HFFc6 (cell line): ENCODE measurements around the gene LIMA1. TPM values are rescaled to one million over a fixed set of nuclear protein-coding genes. Genes with fewer than 3 reads are reported as not detected.

Source experiments
- DNase-seq: peaks from one replicate; pipeline ENCODE4 v3.0.0-alpha.2; 2018
- H3K27ac Mint-ChIP-seq: 2 replicates; pipeline ENCODE4 v1.8.0; 2020; ENCODE audit warnings: mild to moderate bottlenecking, mixed read lengths
- H3K27me3 Mint-ChIP-seq: 2 replicates; pipeline ENCODE4 v1.8.0; 2021; ENCODE audit warnings: mild to moderate bottlenecking, moderate library complexity, mixed read lengths; ENCODE audit not compliant: insufficient read depth
- H3K36me3 Mint-ChIP-seq: 2 replicates; pipeline ENCODE4 v1.8.0; 2021; ENCODE audit warnings: low read depth, mixed read lengths
- H3K4me1 Mint-ChIP-seq: 2 replicates; pipeline ENCODE4 v1.8.0; 2020; ENCODE audit warnings: low read depth, mixed read lengths
- H3K4me3 Mint-ChIP-seq: 2 replicates; pipeline ENCODE4 v1.8.0; 2020; ENCODE audit warnings: mild to moderate bottlenecking, moderate library complexity, mixed read lengths
- H3K9me3 Mint-ChIP-seq: 2 replicates; pipeline ENCODE4 v1.8.0; 2020; ENCODE audit warnings: mild to moderate bottlenecking, mixed read lengths
- total RNA-seq, 6 experiments: library from RNA; stranded (reverse); fragmentation: NEBNext Ultra II Directional; extraction: Animal tissue kit (Norgen Biotek cat#: 25700); gene quantifications; 2 replicates in 1 of 6; 3 replicates in 5 of 6; pipeline ENCODE4 v1.2.3, GENCODE V29; 2021
- TF ChIP-seq, protein P1 (sequence below): fragments of 200-600 bp; sonication (generic); IDR thresholded peaks from 2 replicates; pipeline ENCODE4 v1.5.0; 2021; ENCODE audit warnings: antibody characterized with exemption, mild to moderate bottlenecking

LIMA1 gene
- total RNA-seq, 6 experiments from 2014 or later, result 259 to 335 (median 298) TPM

DNA sequence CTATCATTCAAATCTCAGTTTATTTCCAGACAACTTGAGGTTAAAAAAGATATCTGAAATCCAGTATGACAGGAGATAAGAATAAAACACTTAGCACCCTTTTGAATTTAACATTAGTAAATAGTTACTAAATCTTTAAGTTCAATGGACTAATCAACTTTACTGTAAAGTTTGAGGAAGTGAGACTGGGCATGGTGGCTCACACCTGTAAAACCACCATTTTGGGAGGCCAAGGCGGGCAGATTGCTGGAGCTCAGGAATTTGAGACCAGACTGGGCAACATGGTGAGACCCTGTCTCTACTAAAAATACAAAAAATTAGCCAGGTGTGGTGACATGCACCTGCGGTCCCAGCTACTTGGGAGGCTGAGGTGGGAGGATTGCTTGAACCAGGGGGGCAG is 75.9 kb downstream of the LIMA1 start:
- DNase-seq, result no peak
- no peak overlapping the region for H3K4me3 Mint-ChIP-seq
- TF ChIP-seq, protein P1, sequence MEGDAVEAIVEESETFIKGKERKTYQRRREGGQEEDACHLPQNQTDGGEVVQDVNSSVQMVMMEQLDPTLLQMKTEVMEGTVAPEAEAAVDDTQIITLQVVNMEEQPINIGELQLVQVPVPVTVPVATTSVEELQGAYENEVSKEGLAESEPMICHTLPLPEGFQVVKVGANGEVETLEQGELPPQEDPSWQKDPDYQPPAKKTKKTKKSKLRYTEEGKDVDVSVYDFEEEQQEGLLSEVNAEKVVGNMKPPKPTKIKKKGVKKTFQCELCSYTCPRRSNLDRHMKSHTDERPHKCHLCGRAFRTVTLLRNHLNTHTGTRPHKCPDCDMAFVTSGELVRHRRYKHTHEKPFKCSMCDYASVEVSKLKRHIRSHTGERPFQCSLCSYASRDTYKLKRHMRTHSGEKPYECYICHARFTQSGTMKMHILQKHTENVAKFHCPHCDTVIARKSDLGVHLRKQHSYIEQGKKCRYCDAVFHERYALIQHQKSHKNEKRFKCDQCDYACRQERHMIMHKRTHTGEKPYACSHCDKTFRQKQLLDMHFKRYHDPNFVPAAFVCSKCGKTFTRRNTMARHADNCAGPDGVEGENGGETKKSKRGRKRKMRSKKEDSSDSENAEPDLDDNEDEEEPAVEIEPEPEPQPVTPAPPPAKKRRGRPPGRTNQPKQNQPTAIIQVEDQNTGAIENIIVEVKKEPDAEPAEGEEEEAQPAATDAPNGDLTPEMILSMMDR, result no peak
- H3K4me1 Mint-ChIP-seq, result peaks cover 54% of the 10 kb centered on the region
- peak overlapping the region; percentile 53; the same call in 1 of the 2 replicates for H3K27ac Mint-ChIP-seq
- peaks cover 37% of the 10 kb centered on the region for H3K36me3 Mint-ChIP-seq
- peaks cover 2% of the 10 kb centered on the region for H3K27me3 Mint-ChIP-seq
- no peaks in the 10 kb centered on the region for H3K9me3 Mint-ChIP-seq

DNA sequence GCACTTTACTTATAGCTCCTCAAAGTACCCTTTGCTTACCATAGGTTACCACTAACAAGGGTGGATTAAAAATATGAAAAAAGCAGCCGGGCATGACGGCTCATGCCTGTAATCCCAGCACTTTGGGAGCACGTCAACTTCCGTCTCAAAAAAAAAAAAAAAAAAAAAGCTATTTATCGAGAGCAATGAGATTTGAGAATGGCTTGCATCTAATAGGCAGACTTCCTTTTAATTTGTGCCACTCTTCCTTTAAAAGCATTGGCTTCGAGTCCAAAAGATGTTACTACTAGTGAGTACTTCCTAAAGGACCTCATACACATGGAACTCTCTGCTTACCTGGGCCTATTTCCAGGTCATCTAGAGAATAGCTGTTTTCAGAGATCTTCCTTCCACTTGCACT is 77.7 kb downstream of the LIMA1 start:
- Mint-ChIP-seq H3K9me3 (no peaks in the 10 kb centered on the region), H3K4me3 (no peak overlapping the region), H3K4me1 (peaks cover 58% of the 10 kb centered on the region), H3K27ac (peak overlapping the region; percentile 55), H3K27me3 (peaks cover 2% of the 10 kb centered on the region), H3K36me3 (peaks cover 43% of the 10 kb centered on the region)
- TF ChIP-seq, protein P1, result no peak
- no peak for DNase-seq

DNA sequence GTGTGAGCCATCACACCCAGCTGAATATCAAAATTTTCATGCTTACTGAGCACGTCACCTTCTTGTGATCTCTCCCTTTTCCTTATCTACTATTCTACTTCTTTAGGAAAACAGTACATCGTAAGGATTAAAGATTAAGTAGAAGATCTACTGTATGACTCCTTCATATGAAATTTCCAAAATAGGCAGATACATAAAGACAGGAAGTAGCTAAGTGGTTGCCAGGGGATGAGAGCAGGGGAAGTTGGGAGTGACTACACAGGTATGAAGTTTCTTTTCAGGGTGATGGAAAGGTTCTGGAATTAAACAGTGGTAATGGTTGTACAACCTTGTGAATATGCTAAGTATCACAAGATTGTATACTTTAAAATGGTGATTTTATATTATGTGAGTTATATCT is 79.6 kb downstream of the LIMA1 start:
- Mint-ChIP-seq H3K4me3 (peak overlapping the region; percentile 77; the same call in 1 of the 2 replicates), H3K27me3 (peaks cover 2% of the 10 kb centered on the region), H3K36me3 (peaks cover 55% of the 10 kb centered on the region), H3K9me3 (no peaks in the 10 kb centered on the region; the same call in 1 of the 2 replicates), H3K27ac (peak overlapping the region; percentile 93), H3K4me1 (peaks cover 67% of the 10 kb centered on the region)
- DNase-seq, result no peak
- TF ChIP-seq, protein P1, result no peak

DNA sequence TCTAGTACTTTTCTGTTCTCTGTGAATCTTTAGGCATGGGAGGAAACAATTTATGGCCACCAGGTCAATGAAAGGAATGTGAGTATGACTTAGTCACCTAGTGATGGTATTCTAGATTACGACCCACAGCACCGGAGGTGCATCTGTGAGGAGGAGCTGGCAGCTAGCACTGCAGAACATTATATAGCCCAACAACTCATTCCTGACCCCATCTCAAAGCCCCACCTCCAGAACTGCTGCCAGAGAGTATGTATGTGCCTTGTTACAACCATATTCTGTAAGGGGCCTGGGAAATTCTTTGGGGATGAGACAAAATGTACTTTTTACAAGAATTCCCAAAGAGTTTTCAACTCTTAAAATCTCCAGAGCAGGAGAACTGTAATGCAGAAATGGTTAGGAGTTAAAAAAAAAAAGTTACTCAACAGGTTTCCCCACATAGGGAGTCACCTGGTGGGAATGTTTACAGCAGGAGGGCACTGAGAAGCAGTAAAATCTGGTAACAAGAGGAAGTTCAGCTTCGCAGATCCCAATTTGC is 81.3 kb downstream of the LIMA1 start:
- H3K4me1 Mint-ChIP-seq, result peaks cover 79% of the 10 kb centered on the region
- H3K9me3 Mint-ChIP-seq, result no peaks in the 10 kb centered on the region; the same call in 1 of the 2 replicates
- H3K27me3 Mint-ChIP-seq, result peaks cover 2% of the 10 kb centered on the region
- DNase-seq, result peak; percentile 97
- H3K4me3 Mint-ChIP-seq, result peak overlapping the region; percentile 77
- peak overlapping the region; percentile 93 for H3K27ac Mint-ChIP-seq
- TF ChIP-seq, protein P1, result no peak
- H3K36me3 Mint-ChIP-seq, result peaks cover 67% of the 10 kb centered on the region

DNA sequence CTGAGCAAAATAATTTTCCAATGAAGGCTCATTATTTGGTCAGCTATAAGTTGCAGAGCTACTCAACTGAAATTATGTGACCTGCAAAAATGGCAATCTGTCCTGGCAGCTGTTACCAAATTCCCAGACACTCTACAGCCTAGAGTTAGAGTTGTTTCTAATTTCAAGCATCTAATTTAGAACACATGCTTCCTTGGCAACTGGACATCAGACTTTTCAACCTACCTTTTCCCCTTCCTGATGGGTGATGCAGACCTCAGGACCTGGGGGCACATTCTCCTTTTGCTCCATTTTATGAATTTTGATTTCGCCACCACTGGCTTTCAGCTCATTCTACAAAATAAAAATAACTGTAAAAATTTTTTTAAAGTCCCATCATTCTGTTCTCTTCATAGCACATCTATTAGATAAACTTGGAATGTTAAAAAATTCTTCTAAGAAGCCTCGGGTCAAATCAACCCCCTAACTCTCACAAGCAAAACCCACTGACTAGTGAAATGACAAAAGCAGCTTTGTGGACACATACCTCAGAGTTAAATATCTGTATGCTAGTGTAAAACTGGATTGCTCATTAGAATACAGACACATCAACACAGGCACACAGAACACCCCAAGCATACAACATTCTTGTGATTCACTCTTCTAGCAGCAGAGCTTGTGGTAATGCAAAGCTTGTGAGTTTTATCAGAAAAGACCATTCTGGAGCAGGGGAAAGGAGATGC is 82.6 kb downstream of the LIMA1 start:
- peaks cover 72% of the 10 kb centered on the region for H3K36me3 Mint-ChIP-seq
- peaks cover 85% of the 10 kb centered on the region for H3K4me1 Mint-ChIP-seq
- no peaks in the 10 kb centered on the region; the same call in 1 of the 2 replicates for H3K9me3 Mint-ChIP-seq
- no peaks in the 10 kb centered on the region for H3K27me3 Mint-ChIP-seq
- peak overlapping the region; percentile 93 for H3K27ac Mint-ChIP-seq
- TF ChIP-seq, protein P1, result no peak
- peak overlapping the region; percentile 66 for H3K4me3 Mint-ChIP-seq
- DNase-seq, result peak; percentile 88
